ENCODE results near the gene RNF208.

DNA sequence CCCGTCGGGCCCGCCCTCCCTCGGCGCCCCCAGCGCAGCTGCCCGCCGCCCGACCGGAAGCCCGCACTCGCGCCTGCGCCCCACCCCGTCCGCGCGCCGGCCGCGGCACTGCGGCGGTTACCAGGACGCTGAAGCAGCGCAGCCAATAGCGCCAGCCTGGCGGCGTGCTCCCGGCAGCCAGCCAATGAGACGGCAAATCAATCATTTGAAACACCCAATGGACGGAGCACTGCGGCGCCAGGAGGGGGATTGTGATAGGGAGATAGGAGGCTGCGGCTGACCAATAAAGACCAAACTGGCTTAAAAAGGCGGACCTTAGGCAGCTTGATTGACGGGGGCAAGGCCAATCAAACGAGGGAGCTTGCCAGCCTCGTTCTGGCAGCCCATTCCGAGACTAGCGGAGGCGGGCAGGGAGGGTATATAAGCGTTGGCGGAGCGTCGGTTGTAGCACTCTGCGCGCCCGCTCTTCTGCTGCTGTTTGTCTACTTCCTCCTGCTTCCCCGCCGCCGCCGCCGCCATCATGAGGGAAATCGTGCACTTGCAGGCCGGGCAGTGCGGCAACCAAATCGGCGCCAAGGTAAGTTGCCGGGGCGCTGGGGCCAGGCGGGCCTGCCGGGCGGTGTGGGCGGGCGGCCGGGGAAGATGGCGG is 18.9 kb upstream of the RNF208 start, which contains the start of gene TUBB4B:
- TF ChIP-seq YY1 (IDR thresholded peaks at IDR 0.05; ENCODE audit: low read depth) (peak; percentile 95), RAD21 (IDR thresholded peaks at IDR 0.05; ENCODE audit: low read depth) (no peak), CREB1 (IDR thresholded peaks at IDR 0.05; ENCODE audit: low read depth) (no peak; the same call in 1 of the 2 replicates), TEAD4 (IDR thresholded peaks at IDR 0.05) (peak; percentile 73), REST (IDR thresholded peaks at IDR 0.05; ENCODE audit: low read depth) (no peak), FOXM1 (IDR thresholded peaks at IDR 0.05; ENCODE audit: borderline replicate concordance, low read depth) (peak; percentile 93)
